Activated CD4-positive, alpha-beta memory T cell treated with anti-CD3 and anti-CD28 coated beads, Interleukin-2, amount 10 ng/mL, durations not matched to agents 7 days and 5 days (primary cell): ENCODE results near the gene LCORL. TPM values are rescaled to one million over a fixed set of nuclear protein-coding genes. Genes with fewer than 3 reads are reported as not detected.

Source experiments
- CTCF ChIA-PET: fragments of 350-600 bp; sonication (Branson Sonifier 250); formaldehyde crosslinking; loops from one replicate; lab custom pipeline; 2021; ENCODE audit warnings: antibody characterized with exemption, inconsistent platforms; lab: Charles Lee
- POLR2A ChIA-PET: fragments of 350-600 bp; sonication (Branson Sonifier 250); formaldehyde crosslinking; loops from one replicate; lab custom pipeline; 2021; ENCODE audit warnings: antibody characterized with exemption; lab: Charles Lee
- DNase-seq: peaks from one replicate; pipeline ENCODE4 v3.0.0-alpha.2; 2020
- H3K27ac Mint-ChIP-seq: one replicate; pipeline ENCODE4 v1.8.0; 2021; ENCODE audit warnings: mild to moderate bottlenecking, mixed read lengths
- H3K27me3 Mint-ChIP-seq: one replicate; pipeline ENCODE4 v1.8.0; 2021; ENCODE audit warnings: mixed read lengths
- H3K36me3 Mint-ChIP-seq: one replicate; pipeline ENCODE4 v1.8.0; 2021; ENCODE audit warnings: low read depth, mixed read lengths
- H3K4me1 Mint-ChIP-seq: one replicate; pipeline ENCODE4 v1.8.0; 2021; ENCODE audit warnings: mixed read lengths
- H3K4me3 Mint-ChIP-seq: one replicate; pipeline ENCODE4 v1.8.0; 2021; ENCODE audit warnings: mild to moderate bottlenecking, mixed read lengths
- H3K9me3 Mint-ChIP-seq: one replicate; pipeline ENCODE4 v1.8.0; 2021; ENCODE audit warnings: mixed read lengths
- total RNA-seq, 2 experiments: library from RNA; stranded (reverse); gene quantifications; one replicate each; pipeline ENCODE4 v1.2.3, GENCODE V29; 2021

LCORL gene
- total RNA-seq, 2 experiments from 2014 or later = 15.7 to 17.3 TPM

GRCh38 chr4:17809667-17810066 is 211.9 kb downstream of the LCORL start:
- Mint-ChIP-seq H3K9me3 (no peaks in the 10 kb centered on the region), H3K36me3 (peaks cover 67% of the 10 kb centered on the region), H3K4me1 (peaks cover 52% of the 10 kb centered on the region), H3K27ac (peak overlapping the region; percentile 96), H3K27me3 (no peaks in the 10 kb centered on the region), H3K4me3 (peak overlapping the region; percentile 91)
- ChIA-PET POLR2A (interaction anchor here (0.9 to 6.2 kb wide), 18 partner anchors 11 to 262 kb away, joined by 3 to 76 read pairs (median 5); partner anchors contain the start of genes LAP3, LCORL and MED28), CTCF (interaction anchor here (0.8 to 4.2 kb wide), 9 partner anchors 11 to 319 kb away, joined by 3 to 44 read pairs (median 7); partner anchors contain the start of genes LAP3 and MED28)
- no peak for DNase-seq

- no peak for DNase-seq
- Mint-ChIP-seq H3K36me3 (peaks cover 73% of the 10 kb centered on the region), H3K9me3 (no peaks in the 10 kb centered on the region), H3K27me3 (no peaks in the 10 kb centered on the region), H3K27ac (no peak overlapping the region), H3K4me3 (peak overlapping the region; percentile 91), H3K4me1 (peaks cover 43% of the 10 kb centered on the region)
- ChIA-PET CTCF (interaction anchor here (0.6 to 4.9 kb wide), 5 partner anchors 9 to 483 kb away, joined by 3 to 44 read pairs (median 25); no protein-coding TSS in a partner anchor), POLR2A (interaction anchor here (0.8 to 6.2 kb wide), 3 partner anchors 193 to 262 kb away, joined by 3 to 76 read pairs (median 64); partner anchors contain the start of genes LAP3 and MED28)
Measured at GRCh38 chr4:17807446-17807845, 214.1 kb downstream of the LCORL start.

GRCh38 chr4:17805580-17806155 is 215.9 kb downstream of the LCORL start:
- no peaks in the 10 kb centered on the region for H3K9me3 Mint-ChIP-seq
- peaks cover 65% of the 10 kb centered on the region for H3K36me3 Mint-ChIP-seq
- ChIA-PET POLR2A (interaction anchor here (0.8 to 1.5 kb wide), 3 partner anchors 9 to 256 kb away, joined by 3 to 4 read pairs (median 4); partner anchors contain the start of gene MED28), CTCF (interaction anchor here (1.1 to 4.9 kb wide), 4 partner anchors 11 to 257 kb away, joined by 3 to 31 read pairs (median 8); partner anchors contain the start of gene MED28)
- no peak for DNase-seq
- H3K4me1 Mint-ChIP-seq = peaks cover 40% of the 10 kb centered on the region
- H3K27ac Mint-ChIP-seq = no peak overlapping the region
- H3K27me3 Mint-ChIP-seq = no peaks in the 10 kb centered on the region
- no peak overlapping the region for H3K4me3 Mint-ChIP-seq

GRCh38 chr4:17797808-17798207 is 223.7 kb downstream of the LCORL start:
- H3K4me1 Mint-ChIP-seq = peaks cover 11% of the 10 kb centered on the region
- no peaks in the 10 kb centered on the region for H3K27me3 Mint-ChIP-seq
- DNase-seq = no peak
- no peak overlapping the region for H3K4me3 Mint-ChIP-seq
- ChIA-PET CTCF (interaction anchor here (2.5 to 4.2 kb wide), 2 partner anchors 11 to 249 kb away, joined by 9 to 25 read pairs; partner anchors contain the start of genes DCAF16 and NCAPG), POLR2A (interaction anchor here (1.0 to 2.9 kb wide), 4 partner anchors 8 to 15 kb away, joined by 3 to 22 read pairs (median 4); partner anchors contain the start of genes DCAF16 and NCAPG)
- H3K27ac Mint-ChIP-seq = peak overlapping the region; percentile 35
- H3K9me3 Mint-ChIP-seq = no peaks in the 10 kb centered on the region
- H3K36me3 Mint-ChIP-seq = peaks cover 34% of the 10 kb centered on the region

- ChIA-PET POLR2A (interaction anchor here (1.1 kb wide), 1 partner anchor 15 kb away, joined by 3 read pairs; no protein-coding TSS in a partner anchor), CTCF (interaction anchor here (1.0 to 1.5 kb wide), 2 partner anchors 10 to 23 kb away, joined by 3 read pairs; no protein-coding TSS in a partner anchor)
- no peaks in the 10 kb centered on the region for H3K27me3 Mint-ChIP-seq
- H3K4me3 Mint-ChIP-seq = no peak overlapping the region
- H3K36me3 Mint-ChIP-seq = peaks cover 35% of the 10 kb centered on the region
- H3K9me3 Mint-ChIP-seq = peaks cover 2% of the 10 kb centered on the region
- peaks cover 8% of the 10 kb centered on the region for H3K4me1 Mint-ChIP-seq
- H3K27ac Mint-ChIP-seq = no peak overlapping the region
- DNase-seq = no peak
Measured at GRCh38 chr4:17794730-17795129, 226.8 kb downstream of the LCORL start.

Other genes starting within 250 kb of the LCORL start
- gene FAM184B, start 240.1 kb downstream of the LCORL start, total RNA-seq = not detected
- 10 to 100 TPM; 41.7 to 42.0 TPM for gene DCAF16, start 211.0 kb downstream of the LCORL start, total RNA-seq
- 10 to 100 TPM; 77.7 to 82.3 TPM for gene NCAPG, start 210.8 kb downstream of the LCORL start, total RNA-seq